GM18858 (cell line): ENCODE results near the gene MYL6B.
"Not testable (repeated sequence)": the region's sequence is repeated elsewhere in the genome, so short reads cannot be mapped to it uniquely, and the experiment has no call there.

Source experiments
- ATAC-seq: cut with Tn5 transposase; IDR thresholded peaks from one replicate; pipeline ENCODE4 v1.9.1; 2021; ENCODE audit not compliant: unreplicated experiment

MYL6B gene

DNA sequence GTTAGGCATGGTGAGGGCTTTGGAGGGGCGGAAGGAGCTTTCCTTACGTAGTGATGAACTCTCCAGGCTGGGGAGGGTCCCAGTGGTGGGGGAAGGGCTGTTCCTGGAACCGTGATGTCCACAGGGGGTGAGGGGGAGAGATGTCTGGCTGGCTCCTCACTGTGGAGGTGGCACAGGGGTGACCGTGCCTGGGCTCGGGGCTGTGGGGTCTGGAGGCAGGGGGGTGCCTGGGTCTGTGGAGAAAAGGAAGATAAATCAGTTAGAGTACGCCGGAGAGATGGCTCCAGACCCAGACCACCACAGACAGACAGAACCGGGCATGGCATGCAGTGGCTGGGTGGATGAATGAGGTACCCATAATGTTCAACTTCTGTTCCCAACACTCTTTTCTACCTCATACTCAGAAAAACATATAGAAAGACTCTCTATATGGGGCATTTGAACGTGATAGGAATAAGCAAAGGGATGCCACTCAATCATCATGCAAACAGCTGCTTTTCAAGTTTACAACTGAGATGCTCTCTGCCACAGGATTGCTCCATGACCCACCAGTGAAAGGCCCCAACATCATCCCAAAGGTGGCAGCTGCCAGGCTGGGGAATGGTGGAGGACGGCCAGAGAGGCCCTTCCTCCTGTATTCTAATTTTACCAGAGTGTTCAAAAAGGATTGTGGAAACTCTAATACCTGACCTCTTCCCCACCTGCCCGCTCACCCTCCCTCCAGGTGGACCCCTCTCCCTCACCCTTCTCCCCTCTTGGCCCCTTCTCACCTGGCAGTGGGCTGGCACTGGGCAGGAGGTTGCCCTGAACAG lies 11.4 kb downstream of the MYL6B start:
- no peak for ATAC-seq

- ATAC-seq = no peak
Observed at GRCh38 chr12:56164345-56164729, 11.9 kb downstream of the MYL6B start.

DNA sequence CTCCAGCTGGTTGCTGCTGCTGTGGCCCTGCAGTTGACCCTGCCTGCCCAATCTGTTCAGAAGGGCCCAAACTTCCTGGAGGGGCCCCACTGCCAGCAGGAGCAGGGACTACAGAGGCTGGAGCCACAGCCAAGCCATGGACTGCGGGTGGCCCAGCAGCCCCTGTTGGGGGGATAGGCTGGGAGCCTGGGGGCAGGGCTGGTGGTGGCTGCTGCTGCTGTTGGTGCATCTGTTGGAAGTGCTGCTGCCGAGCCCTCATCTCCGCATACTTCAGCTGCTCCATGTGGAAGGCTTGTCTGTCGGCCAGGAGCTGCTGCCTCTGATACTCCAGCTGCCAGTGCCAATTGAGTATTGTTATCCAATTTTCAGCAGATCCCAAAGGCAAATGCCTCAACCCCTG lies 13.0 kb downstream of the MYL6B start:
- ATAC-seq = no peak

DNA sequence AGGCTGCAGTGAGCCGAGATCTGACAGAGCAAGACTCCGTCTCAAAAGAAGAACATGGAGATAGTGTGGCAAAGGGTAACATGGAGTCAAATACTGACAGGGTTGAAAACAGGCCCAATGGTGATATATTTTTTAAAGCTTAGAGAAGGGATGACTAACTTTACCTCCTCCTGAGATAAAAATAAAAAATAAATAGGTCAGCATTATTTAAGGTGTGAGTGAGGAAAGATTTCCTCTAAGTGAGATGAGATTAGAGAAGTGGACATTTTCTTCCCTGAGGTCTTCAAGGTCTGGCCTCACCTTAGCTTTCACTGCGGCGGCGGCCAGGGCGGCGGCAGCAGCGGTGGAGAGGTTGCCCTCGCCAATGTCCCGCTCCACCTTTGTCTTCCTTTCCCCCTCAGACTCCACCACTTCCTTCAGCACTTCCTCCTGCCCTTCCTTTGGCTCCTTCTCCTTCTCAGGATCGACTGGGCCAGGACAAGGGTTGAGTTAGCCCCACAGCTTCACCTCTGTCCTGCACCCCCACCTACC lies 16.9 kb downstream of the MYL6B start:
- no peak for ATAC-seq

GRCh38 chr12:56172839-56173238 lies 20.5 kb downstream of the MYL6B start:
- no peak for ATAC-seq

DNA sequence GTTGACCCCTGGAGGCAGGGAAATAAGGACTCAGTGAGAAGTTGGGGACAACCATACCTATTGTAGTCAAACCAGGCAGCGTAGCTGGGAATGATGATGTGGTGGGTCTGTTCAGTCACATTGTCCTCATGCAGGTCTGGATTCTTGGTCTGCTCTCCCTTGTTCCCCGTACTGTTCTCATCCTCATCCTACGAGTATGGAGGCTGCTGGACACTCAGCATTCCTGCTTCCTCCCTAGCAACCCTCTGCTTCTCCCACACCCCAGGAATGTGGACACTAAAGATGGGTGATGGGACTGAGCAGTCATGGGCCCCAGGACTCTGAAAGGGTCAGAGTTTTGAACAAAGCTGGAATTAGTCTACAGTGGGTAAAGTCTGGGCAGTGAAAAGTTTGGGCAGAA lies 26.0 kb downstream of the MYL6B start:
- ATAC-seq = no peak

GRCh38 chr12:56186957-56187356 lies 34.6 kb downstream of the MYL6B start:
- ATAC-seq = no peak

- ATAC-seq = no peak
Observed at GRCh38 chr12:56188131-56188777, 35.9 kb downstream of the MYL6B start.

DNA sequence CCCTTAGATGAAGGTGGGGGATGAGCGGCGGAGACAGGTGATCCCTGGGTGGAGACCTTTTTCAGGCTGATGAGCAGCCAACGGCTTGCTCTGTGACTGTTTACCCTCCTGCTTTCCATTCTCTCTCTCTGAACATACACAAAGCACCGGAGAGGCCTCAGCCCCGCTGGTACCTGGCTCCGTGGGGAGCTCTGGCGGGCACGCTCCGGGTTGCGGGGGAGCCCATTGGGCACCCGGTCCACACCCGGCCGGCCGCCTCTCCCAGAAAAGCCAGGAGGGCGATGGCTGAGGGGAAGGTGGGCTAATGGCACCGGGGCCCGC lies 36.4 kb downstream of the MYL6B start:
- no peak for ATAC-seq

DNA sequence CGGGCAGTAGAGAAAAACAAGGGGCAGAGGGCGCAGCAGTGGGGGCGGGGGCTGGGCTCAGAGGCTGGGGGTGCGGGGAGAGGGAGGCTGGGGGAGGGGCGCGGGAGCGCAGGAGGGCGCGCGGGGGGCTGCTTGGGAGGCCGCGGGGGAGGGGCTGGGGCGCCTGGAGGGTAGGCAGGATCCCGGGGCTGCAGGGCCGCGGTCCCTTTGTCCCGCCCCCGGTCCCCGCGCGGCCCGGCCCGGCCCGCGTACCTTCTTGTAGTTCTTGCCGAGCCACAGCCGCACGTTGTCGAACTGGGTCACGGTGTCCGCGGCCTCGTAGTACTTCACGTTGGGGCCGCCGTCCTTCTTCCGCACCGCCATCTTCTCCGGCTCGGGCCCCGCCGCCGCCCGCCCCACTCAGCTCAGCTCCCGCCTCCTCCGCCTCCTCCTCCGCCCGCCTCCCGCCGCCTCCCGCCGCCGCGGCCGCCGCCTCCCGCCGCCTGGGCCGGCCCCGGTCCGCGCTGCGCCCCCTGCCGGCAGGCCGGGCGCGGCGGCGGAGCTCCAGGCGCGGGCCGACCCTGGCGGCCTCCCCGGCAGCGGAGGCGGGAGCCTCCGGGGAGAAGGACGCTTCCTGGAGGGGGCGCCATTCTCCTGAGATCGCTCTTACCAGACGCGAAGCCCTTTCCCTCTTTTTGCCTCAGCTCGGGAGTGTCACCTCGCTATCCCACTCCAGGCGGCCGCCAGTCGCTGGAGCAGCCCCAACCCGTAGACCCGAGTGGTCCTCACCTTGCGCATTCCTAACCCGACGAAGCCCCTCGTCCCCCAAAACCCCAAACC lies 36.9 kb downstream of the MYL6B start, which contains the start of gene SMARCC2:
Gene SMARCC2, minus strand, starts transcription at position 385 of the 819 bp plus-strand sequence. Its CDS starts 22 bp downstream, at position 363.
- ATAC-seq = no peak

- no peak for ATAC-seq
Observed at GRCh38 chr12:56189918-56190694, 37.7 kb downstream of the MYL6B start.

- ATAC-seq = no peak
Observed at GRCh38 chr12:56190695-56191155, 38.3 kb downstream of the MYL6B start.

DNA sequence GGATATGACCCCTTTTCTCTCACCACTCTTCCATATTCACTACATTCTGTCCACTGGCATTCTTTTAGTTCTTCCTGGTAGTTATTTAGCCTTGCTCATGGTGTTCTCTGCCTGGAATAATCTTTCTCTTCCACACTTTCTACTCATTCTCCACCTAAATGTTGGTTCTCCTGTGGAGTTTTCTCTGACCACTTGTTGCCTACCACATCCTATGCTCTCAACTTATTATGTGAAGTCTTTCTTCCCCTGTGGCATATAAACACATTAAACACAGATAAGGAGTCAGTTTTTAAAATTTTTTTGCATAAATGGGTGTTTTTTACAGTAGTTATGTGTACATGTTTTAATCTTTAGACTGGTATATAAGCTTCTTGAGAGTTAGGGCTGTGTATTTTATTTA lies 40.2 kb downstream of the MYL6B start:
- ATAC-seq = no peak

DNA sequence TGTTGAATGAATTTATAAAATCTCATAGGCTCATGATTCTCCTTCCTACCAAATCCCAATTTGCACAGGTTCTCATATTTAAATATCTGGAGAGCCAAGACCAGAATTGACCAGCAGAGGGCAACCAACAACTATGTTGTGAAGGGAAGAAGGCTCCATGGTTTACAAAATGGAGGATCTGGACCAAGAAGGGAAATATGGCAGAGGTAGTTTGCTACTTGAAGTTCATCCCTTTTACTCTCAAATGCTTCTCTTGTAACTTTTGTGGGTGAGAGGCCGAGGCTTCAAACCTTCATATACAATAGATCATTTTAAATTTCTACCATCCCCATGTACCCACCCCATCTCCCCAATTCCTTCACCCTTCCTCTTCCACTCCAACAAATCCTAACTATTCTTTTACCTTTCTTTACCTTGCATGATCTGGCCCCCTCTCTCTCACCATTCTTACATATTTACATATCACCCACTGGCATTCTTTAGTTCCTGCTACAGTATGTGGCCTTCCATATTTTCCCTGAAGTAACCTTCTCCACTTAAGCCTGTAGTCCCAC lies 40.7 kb downstream of the MYL6B start:
- ATAC-seq = no peak

DNA sequence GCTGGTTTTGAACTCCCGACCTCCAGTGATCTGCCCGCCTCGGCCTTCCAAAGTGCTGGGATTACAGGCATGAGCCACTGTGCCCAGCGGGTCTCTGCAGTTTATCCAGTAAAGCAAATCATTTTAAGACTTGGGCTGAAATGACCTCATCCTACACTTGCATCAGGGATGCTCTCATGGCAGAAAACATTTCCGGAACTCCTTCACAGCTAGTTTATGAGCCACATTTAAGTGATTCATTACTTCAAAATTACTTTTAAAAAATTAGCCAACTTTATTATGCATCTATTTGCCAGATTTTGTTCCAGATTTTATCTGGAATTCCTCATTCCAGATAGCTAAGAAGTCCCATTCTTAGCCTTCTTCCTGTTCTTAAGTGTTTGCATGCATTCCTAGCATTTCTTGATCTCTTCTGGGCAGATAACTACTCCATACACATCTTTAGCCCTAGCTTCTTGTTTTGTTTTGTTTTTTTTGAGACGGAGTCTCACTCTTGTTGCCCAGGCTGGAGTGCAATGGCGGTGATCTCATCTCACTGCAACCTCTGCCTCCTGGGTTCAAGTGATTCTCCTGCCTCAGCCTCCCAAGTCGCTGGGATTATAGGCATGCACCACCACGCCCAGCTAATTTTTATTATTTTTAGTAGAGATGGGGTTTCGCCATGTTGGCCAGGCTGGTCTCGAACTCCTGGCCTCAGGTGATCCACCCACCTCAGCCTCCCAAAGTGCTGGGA lies 44.6 kb downstream of the MYL6B start:
- not testable (repeated sequence) for ATAC-seq

GRCh38 chr12:56197921-56198635 lies 45.7 kb downstream of the MYL6B start:
- ATAC-seq = no peak

- ATAC-seq = no peak
Observed at GRCh38 chr12:56198836-56199235, 46.4 kb downstream of the MYL6B start.

DNA sequence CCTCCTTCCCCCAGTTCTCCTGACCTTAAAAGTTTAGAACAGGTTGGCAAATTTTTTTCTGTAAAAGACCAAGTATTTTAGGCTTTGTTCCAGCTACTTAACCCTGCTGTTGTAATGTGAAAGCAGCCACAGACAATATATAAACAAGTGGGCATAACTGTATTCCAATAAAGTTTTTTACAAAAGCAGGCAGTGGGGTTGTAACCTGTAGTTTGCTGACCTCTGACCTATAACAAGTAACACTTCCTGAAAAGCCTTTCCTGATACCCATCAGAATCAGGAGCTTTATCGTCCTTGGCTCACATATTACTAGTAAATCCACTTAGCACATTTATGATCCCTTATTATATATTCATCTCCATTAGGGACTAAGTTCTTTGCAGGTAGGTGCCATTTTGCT lies 50.0 kb downstream of the MYL6B start:
- no peak for ATAC-seq

- ATAC-seq = no peak
Observed at GRCh38 chr12:56202838-56203237, 50.5 kb downstream of the MYL6B start.
